GM12874 (cell line): ENCODE data around the gene SYT1.

Experiments used
- TF ChIP-seq, protein P1 (sequence below): IDR thresholded peaks from 2 replicates; pipeline ENCODE4 v1.5.1; 2011; ENCODE audit warnings: low read depth, mild to moderate bottlenecking, control low read depth, low read length, moderate library complexity; ENCODE audit not compliant: insufficient read depth

SYT1 gene

DNA sequence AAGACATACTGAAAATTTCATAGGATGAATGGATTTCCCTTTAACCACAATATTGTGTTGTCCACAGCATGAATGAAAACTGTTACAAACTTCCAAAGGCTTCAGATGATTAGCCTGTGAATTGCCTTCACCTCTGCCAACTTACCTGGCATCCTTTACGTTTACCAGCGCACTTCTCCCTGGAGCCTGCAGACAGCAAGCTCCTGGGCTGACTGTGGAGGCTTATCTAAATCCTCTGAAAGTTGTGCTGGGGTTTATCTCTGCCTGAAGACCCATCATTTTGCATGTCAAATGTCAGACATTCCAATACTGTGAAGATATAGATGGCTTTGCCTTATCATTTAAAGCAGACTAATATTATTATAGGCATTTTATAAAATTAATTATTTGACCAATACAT, 403.0 kb downstream of the SYT1 start:
- TF ChIP-seq, protein P1, sequence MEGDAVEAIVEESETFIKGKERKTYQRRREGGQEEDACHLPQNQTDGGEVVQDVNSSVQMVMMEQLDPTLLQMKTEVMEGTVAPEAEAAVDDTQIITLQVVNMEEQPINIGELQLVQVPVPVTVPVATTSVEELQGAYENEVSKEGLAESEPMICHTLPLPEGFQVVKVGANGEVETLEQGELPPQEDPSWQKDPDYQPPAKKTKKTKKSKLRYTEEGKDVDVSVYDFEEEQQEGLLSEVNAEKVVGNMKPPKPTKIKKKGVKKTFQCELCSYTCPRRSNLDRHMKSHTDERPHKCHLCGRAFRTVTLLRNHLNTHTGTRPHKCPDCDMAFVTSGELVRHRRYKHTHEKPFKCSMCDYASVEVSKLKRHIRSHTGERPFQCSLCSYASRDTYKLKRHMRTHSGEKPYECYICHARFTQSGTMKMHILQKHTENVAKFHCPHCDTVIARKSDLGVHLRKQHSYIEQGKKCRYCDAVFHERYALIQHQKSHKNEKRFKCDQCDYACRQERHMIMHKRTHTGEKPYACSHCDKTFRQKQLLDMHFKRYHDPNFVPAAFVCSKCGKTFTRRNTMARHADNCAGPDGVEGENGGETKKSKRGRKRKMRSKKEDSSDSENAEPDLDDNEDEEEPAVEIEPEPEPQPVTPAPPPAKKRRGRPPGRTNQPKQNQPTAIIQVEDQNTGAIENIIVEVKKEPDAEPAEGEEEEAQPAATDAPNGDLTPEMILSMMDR: no peak

DNA sequence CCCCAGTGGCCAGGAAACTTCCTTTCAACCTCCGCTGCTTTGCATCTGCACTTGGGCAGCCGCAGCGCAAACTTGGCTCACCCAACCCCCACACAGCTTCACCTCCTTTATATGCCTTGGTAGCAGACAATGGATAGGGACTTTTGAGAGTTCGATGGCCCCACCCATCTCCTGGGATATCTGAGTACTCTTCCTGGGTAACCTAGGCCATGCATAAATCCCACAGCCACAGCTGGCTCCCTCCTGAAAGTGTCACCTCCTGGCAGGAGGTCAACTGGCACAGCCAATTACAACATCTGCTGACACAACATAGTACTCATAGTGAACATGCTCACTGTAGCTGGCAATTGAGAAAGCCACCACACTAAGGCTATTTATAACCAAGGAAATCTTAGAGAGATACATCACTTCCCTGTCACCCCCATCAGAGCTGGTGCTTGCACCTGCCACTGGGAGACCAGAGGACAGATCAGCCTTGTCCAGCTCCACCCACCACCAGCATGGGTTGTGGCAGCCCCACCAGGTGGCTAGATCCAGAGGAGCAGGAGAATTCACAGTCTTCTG, 410.0 kb downstream of the SYT1 start:
- TF ChIP-seq, protein P1: no peak

DNA sequence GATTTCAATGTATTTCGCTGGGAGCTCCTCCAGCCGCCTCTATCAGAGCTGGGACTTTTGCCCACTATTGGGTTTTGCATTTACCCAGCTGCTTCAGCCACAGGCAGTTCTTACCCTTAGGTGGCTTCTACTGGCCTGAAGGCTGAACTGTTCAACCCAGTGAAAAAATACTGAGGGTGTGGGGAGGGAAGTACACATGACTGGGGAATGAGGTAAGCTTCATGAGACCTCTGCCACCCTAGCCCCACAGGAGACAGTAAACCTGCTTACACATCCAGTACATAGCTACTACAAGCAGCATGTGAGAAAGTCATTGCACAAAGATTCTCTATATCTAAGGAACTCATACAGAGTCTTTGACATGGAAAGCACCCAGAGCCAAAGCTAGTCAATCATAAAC, 411.1 kb downstream of the SYT1 start:
- TF ChIP-seq, protein P1: no peak

DNA sequence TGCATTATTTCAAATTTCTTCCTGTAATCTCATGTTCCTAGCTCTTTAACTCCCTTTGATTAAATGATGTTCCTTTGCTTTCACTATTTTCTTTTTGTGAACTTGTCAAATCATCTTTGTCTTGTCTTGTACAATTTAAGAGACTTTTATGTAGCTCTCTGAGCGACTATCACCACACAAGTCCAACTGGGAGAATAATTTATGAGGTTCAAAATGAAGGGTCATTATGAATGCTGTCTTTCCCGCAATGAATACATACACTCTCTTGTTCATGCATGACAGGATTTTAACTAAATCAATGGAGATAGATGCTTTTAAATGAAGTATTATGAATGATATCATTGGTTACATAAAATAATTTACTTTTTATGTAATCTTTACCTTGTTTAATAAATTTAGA, 418.8 kb downstream of the SYT1 start:
- TF ChIP-seq, protein P1: no peak

DNA sequence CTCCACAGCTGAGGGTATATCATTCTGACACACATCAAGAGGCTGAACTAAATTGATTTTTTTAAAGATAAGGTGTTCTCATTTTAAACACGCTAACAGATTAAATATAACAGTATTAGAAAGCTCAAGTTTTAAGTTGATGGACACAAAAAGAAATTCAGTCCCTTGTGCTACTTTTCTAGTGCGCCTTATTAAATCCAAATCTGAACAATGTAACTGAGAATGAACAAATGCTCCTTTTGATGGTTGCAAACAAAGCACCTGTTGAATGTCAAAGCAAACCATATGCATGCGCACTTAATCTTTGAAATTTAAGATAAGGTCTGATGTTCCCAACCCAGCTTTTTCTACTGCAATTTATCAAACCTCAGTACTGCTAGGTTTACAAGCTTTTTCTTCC, 424.3 kb downstream of the SYT1 start:
- TF ChIP-seq, protein P1: no peak

DNA sequence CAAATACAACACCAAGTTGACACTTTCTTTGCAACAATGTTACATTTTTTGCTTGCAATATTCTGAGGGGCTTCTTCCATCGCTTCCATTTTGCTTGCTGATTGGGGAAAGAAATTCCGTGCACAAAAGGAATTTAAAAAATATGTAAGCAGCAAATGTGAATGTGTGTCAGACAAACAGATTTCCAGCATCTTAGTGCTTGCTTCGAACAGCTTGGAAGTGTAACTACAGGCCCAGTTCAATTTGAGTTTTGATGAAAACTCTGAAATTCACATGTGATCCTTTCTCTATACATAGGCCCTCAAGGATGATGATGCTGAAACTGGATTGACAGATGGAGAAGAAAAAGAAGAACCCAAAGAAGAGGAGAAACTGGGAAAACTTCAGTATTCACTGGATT, 427.1 kb downstream of the SYT1 start:
- TF ChIP-seq, protein P1: no peak

DNA sequence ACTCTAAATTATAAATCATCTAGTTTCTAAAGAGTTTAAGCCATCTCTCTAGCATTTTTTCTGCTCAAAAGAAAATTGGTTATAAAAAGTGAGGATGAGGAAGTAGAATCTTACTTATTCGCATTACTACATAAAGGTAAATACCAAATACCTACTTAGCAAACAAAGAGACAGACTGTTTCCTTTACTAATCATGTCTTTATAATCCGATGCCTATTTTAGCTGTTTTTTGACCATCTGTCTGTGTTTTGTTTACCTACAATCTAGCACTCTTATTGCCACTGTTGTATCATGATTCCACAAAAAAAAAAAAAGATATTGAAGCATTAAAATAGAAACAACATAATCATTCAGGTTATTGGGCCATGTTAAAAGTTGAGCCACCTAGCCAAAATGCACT, 430.0 kb downstream of the SYT1 start:
- TF ChIP-seq, protein P1: no peak

DNA sequence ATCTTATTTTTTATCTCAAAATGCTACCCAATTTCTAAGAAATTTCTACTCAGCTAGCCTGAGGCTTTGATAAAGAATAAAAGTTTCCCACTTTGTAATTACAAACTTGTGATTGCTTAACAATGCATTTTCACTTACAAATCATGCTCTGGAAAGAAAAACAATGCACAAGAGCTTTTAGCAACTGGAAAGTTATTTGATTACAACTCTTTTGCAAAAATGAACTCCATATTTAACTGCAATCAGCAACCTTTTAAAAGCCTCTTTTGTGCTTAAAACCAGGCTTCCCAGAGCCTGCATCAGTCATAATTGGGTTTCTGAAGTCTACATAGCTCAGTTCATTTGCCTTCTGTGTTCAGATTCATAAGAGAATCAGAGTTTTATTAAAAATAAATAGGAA, 431.0 kb downstream of the SYT1 start:
- TF ChIP-seq, protein P1: no peak
